HG03045 (cell line): ENCODE results near the gene IER5L.

Experiments used
- ATAC-seq: cut with Tn5 transposase; IDR thresholded peaks from one replicate; pipeline ENCODE4 v1.9.1; 2021; ENCODE audit warnings: mild to moderate bottlenecking, moderate library complexity; ENCODE audit not compliant: unreplicated experiment

IER5L gene

GRCh38 chr9:129177791-129178567 lies at the start of gene IER5L:
TSS of gene IER5L (minus strand) at chr9:129178261. CDS start at chr9:129178052, 209 bp downstream.
- ATAC-seq: peak; percentile 75

DNA sequence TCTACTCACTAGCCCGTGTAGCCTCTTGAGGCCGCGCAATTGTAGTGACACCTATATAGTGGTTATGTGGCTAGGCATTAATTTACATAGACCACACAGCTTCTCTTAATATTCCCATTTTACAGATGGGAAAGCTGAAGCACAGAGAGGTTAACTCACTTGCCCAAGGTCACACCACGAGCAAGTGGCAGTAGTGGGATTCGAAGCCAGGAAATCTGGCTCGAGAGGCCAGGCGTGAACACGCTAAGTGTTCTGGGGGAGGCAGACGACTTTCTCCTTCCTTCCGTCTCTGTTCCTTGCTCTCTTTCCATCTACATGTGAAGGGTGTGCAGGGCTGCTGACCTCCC lies 49.8 kb upstream of the IER5L start:
- no peak for ATAC-seq

DNA sequence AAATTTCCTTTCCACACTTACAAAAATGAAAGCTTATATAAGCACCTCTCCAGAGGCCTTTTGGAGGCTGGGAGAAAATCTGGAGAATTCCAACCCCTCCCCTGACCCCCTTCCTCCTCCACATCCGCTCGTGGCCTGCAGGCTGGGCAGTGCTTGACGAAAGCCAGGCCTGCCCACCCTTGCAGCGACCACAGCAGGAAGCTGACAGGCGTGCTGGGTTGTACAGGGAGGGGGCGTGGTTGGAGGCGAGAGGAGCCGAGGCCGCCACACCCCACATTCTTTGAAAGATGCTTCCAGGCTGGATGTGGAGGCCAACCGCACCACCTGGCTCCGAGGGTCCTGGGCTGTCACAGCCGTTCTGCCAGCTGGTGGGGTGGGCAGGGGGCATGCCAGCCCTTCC lies 47.8 kb upstream of the IER5L start:
- ATAC-seq: no peak

- no peak for ATAC-seq
Observed at GRCh38 chr9:129225490-129225778, 47.4 kb upstream of the IER5L start.

DNA sequence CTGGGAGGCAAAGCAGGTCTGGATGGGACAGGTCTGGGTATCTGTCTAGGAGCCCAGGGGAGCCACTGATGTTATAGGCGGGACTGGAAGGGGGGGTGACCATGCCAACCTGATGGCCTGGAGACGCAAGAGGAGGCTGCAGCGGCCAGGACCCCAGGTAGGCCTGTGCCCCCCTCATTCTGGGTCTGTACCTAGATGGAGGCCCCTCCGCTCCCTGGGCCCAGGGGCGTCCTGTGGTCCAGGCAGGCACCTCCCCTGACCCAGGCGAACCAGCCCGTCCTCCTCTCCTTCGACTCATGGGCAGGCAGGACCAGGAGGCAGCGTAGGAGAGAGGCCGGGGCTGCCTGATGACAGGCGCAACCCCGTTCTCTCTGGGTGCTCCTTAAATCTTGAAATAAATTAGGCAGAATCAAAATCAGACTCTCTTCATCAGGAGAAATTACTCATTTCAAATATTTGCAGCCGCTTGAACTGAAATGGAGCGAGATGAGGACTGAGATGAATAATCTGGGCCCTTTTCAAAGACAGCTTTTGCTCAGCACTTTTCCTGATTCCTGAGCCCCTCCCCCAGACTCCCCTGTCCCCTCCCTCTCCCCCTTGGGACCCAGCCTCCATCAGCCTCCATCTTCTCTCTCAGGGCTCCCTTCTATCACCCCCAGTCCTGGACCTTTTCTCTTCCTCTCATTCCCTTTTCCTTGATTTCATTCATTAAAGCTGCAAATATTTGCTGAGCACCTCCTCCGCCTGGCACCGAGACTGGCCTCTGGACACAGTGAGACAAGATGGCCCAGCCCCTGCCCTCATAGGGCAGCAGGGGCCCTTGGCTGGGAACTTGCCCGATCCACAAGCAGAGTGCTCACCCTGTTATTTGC lies 46.8 kb upstream of the IER5L start:
- no peak for ATAC-seq

DNA sequence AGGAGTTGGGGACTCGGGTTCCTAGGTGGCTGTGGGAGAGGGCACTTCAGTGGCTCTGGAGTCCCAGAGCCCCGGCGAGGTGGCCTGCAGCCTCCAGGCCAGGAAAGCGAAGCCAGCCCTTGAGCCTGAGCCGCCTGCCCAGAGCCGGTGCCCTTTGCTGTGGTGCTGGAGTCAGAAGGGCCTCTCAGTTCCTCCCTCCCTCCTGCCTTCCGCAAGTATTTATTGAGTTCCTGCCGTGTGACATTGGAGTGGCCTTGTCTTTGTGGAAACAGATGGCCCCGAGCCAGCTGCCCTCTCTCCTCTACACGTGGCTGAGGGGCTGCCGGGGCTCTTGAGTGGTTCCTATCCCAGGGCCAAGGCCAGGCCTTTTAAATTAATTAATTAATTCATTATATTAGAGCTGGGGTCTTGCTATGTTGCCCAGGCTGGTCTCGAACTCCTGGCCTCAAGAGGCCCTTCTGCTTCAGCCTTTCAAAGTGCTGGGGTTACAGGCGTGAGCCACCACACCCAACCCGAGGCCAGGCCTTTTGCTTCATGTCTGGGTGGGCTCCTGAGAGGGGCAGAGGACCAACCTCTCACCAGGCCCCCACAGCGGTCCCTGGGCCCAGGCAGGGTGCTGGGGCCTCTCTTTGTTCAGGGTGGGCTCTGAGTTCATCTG lies 45.6 kb upstream of the IER5L start:
- ATAC-seq: no peak

GRCh38 chr9:129222819-129223218 lies 44.8 kb upstream of the IER5L start:
- ATAC-seq: no peak

DNA sequence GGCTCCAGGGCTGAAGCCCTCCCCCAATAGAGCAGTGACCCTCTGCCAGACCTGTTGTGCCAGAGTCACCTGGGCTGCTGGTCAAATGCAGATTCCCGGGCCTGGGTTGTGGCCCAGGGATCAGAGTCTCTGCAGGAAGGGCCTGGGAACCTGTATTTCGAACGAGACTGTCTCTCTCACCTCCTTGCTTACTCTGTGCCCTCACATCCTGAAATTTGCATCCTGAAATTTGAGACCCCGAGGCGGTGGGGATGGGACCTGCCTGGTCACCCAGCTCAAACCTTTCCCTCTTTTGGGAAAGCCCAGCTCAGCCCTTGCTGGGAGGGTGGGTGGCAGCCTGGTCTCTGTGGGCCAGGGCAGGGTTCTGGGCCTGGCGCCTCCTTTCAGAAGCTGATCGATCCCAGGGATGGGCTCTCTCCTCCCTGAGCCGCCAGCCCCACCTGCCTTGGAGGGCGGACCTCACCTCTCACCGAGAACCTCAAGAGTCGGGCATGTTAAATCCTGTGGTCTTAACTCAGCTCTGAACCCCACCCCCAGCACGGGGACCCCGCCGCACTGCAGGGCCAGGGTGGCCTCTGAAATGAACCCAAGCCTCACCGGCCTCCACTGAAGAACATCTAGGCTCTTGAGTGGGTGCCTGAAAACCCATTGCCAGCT lies 44.0 kb upstream of the IER5L start:
- no peak for ATAC-seq

GRCh38 chr9:129221233-129221632 lies 43.2 kb upstream of the IER5L start:
- no peak for ATAC-seq

GRCh38 chr9:129220771-129221170 lies 42.7 kb upstream of the IER5L start:
- ATAC-seq: no peak

DNA sequence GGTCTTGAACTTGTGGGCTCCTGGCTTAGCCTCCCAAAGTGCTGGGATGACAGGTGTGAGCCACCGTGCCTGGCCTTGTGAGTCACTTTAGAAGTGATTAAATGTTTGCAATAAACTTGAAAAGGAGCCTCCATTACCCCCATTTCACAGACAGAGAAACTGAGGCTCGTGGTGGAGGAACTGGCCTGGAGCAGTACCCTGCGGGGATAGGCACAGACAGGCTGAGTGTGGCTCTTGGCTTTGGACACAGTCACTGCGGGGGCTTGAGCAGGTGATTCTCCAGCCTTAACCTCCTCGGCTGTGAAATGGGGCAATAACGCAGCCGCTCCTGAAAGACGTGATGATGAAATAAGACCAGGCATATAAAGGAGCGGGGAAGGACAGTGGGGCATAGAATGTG lies 40.9 kb upstream of the IER5L start:
- ATAC-seq: no peak

GRCh38 chr9:129218272-129218625 lies 40.2 kb upstream of the IER5L start:
- no peak for ATAC-seq

GRCh38 chr9:129213551-129213950 lies 35.5 kb upstream of the IER5L start:
- no peak for ATAC-seq

GRCh38 chr9:129211686-129212085 lies 33.6 kb upstream of the IER5L start:
- no peak for ATAC-seq

DNA sequence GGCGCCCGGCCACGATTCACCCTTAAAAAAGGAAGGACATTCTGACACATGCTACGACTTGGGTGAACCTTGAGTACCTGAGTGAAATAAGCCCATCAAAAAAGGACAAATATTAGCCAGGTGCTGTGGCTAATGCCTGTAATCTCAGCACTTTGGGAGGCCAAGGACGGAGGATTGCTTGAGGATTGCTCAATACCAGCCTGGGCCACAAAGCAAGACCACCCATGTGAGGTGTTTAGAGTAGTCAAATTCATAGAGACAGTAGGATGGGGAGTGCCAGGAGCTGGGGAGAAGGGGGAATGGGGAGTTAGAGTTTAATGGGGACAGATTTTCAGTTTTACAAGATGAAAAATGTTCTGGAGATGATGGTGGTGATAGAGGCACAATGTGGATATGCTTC lies 32.1 kb upstream of the IER5L start:
- no peak for ATAC-seq

DNA sequence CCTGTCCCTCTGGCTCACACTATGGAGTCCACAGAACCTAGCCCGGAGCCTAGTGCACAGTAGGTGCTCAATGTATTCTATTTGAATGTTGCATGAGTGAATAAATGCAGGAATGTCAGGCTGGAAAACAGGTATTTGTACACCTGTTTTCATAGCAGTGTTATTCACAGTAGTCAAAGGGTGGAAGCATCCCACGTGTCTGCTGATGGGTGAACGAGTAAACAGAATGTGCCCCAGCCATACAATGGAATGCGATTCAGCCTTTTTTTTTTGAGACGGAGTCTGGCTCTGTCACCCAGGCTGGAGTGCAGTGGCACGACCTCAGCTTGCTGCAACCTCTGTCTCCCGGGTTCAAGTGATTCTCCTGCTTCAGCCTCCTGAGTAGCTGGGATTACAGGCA lies 31.5 kb upstream of the IER5L start:
- ATAC-seq: no peak

DNA sequence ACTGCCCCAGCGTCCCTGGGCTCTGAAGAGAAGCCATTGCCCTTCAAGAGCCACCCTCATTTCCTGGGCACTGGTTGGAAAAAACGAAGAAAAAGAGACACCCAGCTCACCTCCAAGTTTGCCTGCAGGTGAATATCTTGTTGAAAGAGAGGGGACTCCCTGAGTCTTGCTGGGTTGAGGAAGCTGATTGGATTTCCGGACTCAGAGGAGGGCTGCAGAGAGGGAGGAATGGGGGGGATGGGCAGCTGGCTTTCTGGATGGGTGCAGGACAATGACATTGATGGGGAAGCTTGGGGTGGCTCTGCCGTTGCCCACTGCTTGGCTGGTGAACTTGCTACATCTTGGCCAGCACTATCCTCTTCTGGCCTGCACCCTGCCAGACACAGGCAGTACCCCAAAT lies 31.0 kb upstream of the IER5L start:
- no peak for ATAC-seq

GRCh38 chr9:129208207-129209032 lies 30.4 kb upstream of the IER5L start:
- ATAC-seq: no peak

- no peak for ATAC-seq
Observed at GRCh38 chr9:129206905-129207304, 28.8 kb upstream of the IER5L start.

GRCh38 chr9:129206401-129206800 lies 28.3 kb upstream of the IER5L start:
- ATAC-seq: no peak

GRCh38 chr9:129204840-129205239 lies 26.8 kb upstream of the IER5L start:
- no peak for ATAC-seq
